ENCODE results near the gene POLR3K. TPM values are rescaled to one million over a fixed set of nuclear protein-coding genes. Genes with fewer than 3 reads are reported as not detected.

POLR3K gene
- total RNA-seq, 1 experiment from 2014 or later, result 40.1 TPM

- TF ChIP-seq ZNF671 (CRISPR knock-in tag; IDR thresholded peaks at IDR 0.05) (no peak), NFE2L1 (CRISPR knock-in tag; IDR thresholded peaks at IDR 0.05) (no peak), ESRRA (CRISPR knock-in tag; IDR thresholded peaks at IDR 0.05; ENCODE audit: borderline replicate concordance) (no peak), FOXK1 (CRISPR knock-in tag; IDR thresholded peaks at IDR 0.05) (no peak), NR1H2 (CRISPR knock-in tag; IDR thresholded peaks at IDR 0.05) (no peak)
Observed at GRCh38 chr16:78444-79150, 25.2 kb upstream of the POLR3K start (continued).

- ChIA-PET POLR2A (interaction anchor here (1.1 kb wide), 1 partner anchor 25 kb away, joined by 4 read pairs; the partner anchor contains the start of gene POLR3K), CTCF (interaction anchor here (1.0 to 7.1 kb wide), 10 partner anchors 9 to 275 kb away, joined by 3 to 66 read pairs (median 6); partner anchors contain the start of genes POLR3K and SNRNP25)
- Mint-ChIP-seq H3K9me3 (no peaks in the 10 kb centered on the region), H3K27me3 (ENCODE audit: low read depth) (no peaks in the 10 kb centered on the region; the same call in 1 of the 2 replicates), H3K27ac (no peak within 1 kb of the TSS; the same call in 1 of the 2 replicates), H3K4me1 (peaks cover 54% of the 10 kb centered on the region), H3K4me3 (peak within 1 kb of the TSS; percentile 82), H3K36me3 (peaks cover 6% of the 10 kb centered on the region)
- DNase-seq (ENCODE audit: low spot score), result peak; percentile 75
- ATAC-seq, result peak; percentile 49
- no peak for TF ChIP-seq ZMAT4 (CRISPR knock-in tag; IDR thresholded peaks at IDR 0.05)
- no peak for TF ChIP-seq PRDM15 (CRISPR knock-in tag; IDR thresholded peaks at IDR 0.05)
- TF ChIP-seq FOXK1 (CRISPR knock-in tag; IDR thresholded peaks at IDR 0.05), result peak; percentile 38; the same call in 1 of the 2 replicates
- TF ChIP-seq ATF6 (CRISPR knock-in tag; IDR thresholded peaks at IDR 0.05), result no peak
- peak; percentile 71; the same call in 1 of the 2 replicates for TF ChIP-seq NR3C1 (CRISPR knock-in tag; conservative IDR thresholded peaks at IDR 0.05; ENCODE audit: low read depth)
- TF ChIP-seq, protein P1, sequence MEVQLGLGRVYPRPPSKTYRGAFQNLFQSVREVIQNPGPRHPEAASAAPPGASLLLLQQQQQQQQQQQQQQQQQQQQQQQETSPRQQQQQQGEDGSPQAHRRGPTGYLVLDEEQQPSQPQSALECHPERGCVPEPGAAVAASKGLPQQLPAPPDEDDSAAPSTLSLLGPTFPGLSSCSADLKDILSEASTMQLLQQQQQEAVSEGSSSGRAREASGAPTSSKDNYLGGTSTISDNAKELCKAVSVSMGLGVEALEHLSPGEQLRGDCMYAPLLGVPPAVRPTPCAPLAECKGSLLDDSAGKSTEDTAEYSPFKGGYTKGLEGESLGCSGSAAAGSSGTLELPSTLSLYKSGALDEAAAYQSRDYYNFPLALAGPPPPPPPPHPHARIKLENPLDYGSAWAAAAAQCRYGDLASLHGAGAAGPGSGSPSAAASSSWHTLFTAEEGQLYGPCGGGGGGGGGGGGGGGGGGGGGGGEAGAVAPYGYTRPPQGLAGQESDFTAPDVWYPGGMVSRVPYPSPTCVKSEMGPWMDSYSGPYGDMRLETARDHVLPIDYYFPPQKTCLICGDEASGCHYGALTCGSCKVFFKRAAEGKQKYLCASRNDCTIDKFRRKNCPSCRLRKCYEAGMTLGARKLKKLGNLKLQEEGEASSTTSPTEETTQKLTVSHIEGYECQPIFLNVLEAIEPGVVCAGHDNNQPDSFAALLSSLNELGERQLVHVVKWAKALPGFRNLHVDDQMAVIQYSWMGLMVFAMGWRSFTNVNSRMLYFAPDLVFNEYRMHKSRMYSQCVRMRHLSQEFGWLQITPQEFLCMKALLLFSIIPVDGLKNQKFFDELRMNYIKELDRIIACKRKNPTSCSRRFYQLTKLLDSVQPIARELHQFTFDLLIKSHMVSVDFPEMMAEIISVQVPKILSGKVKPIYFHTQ (CRISPR knock-in tag; IDR thresholded peaks at IDR 0.05), result no peak
- no peak for TF ChIP-seq MLX (CRISPR knock-in tag; IDR thresholded peaks at IDR 0.05)
- no peak for TF ChIP-seq ZNF396 (CRISPR knock-in tag; IDR thresholded peaks at IDR 0.05; ENCODE audit: borderline replicate concordance)
- peak; percentile 46; the same call in 1 of the 2 replicates for TF ChIP-seq E2F5 (CRISPR knock-in tag; IDR thresholded peaks at IDR 0.05)
- TF ChIP-seq TP53 (CRISPR knock-in tag; IDR thresholded peaks at IDR 0.05), result no peak
- peak; percentile 62 for TF ChIP-seq SP1 (CRISPR knock-in tag; conservative IDR thresholded peaks at IDR 0.05)
- TF ChIP-seq NR2C2 (CRISPR knock-in tag; IDR thresholded peaks at IDR 0.05), result no peak
- TF ChIP-seq NFATC4 (CRISPR knock-in tag; IDR thresholded peaks at IDR 0.05), result no peak
- peak; percentile 64; the same call in 1 of the 2 replicates for TF ChIP-seq RELA (CRISPR knock-in tag; IDR thresholded peaks at IDR 0.05; ENCODE audit: borderline replicate concordance)
- TF ChIP-seq ZNF423 (CRISPR knock-in tag; IDR thresholded peaks at IDR 0.05), result peak; percentile 34; the same call in 1 of the 2 replicates
- TF ChIP-seq, protein P2, sequence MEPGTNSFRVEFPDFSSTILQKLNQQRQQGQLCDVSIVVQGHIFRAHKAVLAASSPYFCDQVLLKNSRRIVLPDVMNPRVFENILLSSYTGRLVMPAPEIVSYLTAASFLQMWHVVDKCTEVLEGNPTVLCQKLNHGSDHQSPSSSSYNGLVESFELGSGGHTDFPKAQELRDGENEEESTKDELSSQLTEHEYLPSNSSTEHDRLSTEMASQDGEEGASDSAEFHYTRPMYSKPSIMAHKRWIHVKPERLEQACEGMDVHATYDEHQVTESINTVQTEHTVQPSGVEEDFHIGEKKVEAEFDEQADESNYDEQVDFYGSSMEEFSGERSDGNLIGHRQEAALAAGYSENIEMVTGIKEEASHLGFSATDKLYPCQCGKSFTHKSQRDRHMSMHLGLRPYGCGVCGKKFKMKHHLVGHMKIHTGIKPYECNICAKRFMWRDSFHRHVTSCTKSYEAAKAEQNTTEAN (CRISPR knock-in tag; IDR thresholded peaks at IDR 0.05), result no peak
- no peak for TF ChIP-seq ATF2 (CRISPR knock-in tag; IDR thresholded peaks at IDR 0.05; ENCODE audit: borderline replicate concordance, low read depth)
Observed at GRCh38 chr16:77807-78443, 24.5 kb upstream of the POLR3K start, which contains the start of gene MPG. TSS of gene MPG (plus strand) at chr16:78225. CDS start at chr16:78310, 85 bp downstream.
